Left ventricle myocardium superior (tissue), 1 donor: Measurements from ENCODE around the gene SSU72. TPM values are rescaled to one million over a fixed set of nuclear protein-coding genes. Genes with fewer than 3 reads are reported as not detected.

Experiments used
- ATAC-seq: fragments of 200-7000 bp; cut with Tn5 transposase; one replicate; pipeline ENCODE4 v1.9.1; 2020; ENCODE audit warnings: mild to moderate bottlenecking, moderate library complexity
- DNase-seq: peaks from one replicate; pipeline ENCODE4 v3.0.0-alpha.2; 2020
- intact Hi-C: fragments of 100-400 bp; cut with micrococcal nuclease; formaldehyde crosslinking; loops from one replicate; pipeline ENCODE4 v1.11.0; 2022
- total RNA-seq: library from RNA; stranded (reverse); fragmentation: NEBNext Ultra II Directional; extraction: Animal tissue kit (Norgen Biotek cat#: 25700); gene quantifications from one replicate; pipeline ENCODE4 v1.2.1, GENCODE V29; 2021
- donor health status: DM: no; HTN: yes; CAD: no; lungs with severe emphysema.

Gene SSU72
- total RNA-seq, 1 donor from 2014 or later, result 118 TPM

DNA sequence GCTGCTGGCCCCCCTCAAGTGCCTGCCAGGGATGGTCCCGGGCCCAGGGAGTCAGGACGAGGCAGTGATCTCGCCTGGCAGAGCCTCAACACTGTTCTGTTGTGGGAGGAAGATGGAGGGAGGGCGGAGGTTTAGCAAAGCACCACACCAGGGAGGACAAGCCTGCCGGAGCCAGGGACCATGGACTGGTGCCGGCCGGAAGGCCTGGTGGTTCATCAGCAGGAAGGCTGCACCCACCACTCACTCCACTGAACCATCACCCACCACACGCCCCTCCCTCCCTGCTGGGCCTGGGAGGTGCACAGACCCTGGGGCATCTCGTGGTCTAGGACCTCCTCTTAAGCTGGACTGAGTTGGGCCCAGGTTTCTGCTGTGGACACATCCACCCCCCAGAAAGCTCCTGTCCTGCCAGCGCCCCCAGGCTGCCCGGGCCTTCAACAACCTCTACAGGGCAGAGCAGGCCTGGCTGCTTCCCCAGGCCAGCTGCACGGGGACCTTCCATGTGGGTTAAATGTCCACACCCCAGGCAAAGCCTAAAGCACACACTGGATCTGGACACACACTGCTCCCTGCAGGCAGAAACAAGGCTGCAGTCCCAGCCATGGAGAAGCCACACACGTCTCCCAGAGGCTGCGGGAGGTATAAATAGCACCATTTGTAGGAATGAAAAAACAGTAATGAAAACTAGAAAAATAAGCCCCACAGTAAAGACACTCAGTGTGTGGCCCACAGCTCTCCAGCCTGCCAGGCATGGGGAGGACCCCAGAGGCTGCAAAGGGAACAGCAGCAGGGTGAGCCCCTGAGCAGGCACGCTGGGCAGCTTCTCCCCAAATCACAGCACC lies 23.9 kb downstream of the SSU72 start:
- intact Hi-C loops, result no loop called here
- no peak for DNase-seq

DNA sequence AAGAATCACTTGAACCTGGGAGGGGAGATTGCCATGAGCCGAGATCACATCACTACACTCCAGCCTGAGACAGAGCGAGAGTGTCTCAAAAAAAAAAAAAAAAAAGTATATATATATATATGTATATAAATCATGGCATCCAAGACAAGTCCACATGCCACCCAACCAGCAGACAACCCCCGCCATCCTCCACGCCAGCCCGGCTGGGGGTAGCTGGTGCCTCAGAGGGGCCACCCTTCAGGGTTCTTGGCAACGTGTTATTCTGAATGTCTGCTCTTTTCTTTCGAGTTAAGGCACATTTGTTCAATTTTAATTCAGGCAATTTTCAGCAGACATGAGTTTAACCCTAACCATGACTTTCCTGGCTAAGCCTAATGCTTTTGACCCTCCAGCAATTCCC lies 24.6 kb downstream of the SSU72 start:
- intact Hi-C loops, result no loop called here

More for the DNA sequence above, 23.9 kb downstream of the SSU72 start:
- ATAC-seq, result peak; percentile 50

DNA sequence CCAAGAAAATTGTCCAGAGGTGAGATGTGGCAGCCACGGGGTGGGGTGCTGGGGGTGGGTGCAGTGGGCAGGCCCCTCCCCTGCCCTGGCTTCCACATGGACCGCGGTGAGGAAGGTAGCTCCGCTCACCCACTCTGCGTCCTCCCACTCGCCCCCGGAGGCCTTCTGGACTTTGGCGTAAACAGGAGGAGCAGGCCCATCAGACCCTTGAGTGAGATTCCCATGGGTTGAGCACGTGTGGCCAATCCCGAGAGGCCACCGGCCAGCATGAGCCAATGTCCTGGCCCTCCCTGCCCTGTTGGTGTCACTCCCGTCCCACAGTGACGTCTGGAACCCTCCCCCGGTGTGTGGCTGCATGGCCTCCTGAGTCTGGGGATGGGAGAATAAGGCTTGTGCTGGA lies 26.1 kb downstream of the SSU72 start:
- ATAC-seq (no peak), DNase-seq (no peak)
- intact Hi-C loops, result no loop called here

More for the DNA sequence above, 24.6 kb downstream of the SSU72 start:
- ATAC-seq (no peak), DNase-seq (no peak)

DNA sequence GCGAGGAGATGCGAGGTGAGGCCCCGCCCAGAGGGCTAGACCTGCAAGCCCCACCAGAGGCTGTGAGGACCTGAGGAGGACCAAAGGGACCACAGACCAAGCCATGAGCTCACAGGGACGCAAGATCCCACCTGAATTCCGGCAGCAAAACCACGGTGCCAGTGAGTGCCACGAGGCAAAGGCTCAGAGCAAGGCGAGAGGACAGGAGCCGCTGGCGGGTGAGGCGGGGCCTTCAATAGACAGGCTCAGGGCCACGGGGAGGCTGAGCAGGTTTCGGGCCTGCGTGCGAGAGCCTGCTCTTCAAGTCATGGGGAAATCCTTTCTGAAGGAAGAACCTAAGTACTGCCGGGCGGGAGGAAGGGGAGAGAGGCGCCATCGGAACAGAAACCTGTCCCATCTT lies 27.2 kb downstream of the SSU72 start:
- intact Hi-C loops, result no loop called here
- ATAC-seq (no peak), DNase-seq (no peak)

DNA sequence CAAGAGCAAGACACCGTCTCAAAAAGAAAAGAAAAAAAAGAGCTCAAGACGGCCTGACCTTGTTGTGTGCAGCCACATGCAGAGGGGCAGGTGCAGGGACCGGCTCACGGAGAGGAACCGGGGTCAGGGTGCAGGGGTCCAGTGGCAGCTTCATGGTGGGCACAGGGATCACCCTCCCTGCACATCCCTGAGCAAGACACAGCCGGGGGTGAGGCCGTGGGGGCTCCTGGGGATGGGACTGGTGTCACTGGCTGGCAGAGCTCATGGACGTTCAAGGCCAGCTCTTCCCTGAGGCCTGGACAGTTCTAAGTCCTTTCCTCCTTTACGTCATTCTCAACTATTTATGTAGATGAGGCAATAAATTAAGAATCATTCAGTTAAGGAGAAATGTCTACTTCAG lies 27.7 kb downstream of the SSU72 start:
- intact Hi-C loops, result no loop called here
- ATAC-seq (no peak), DNase-seq (no peak)

DNA sequence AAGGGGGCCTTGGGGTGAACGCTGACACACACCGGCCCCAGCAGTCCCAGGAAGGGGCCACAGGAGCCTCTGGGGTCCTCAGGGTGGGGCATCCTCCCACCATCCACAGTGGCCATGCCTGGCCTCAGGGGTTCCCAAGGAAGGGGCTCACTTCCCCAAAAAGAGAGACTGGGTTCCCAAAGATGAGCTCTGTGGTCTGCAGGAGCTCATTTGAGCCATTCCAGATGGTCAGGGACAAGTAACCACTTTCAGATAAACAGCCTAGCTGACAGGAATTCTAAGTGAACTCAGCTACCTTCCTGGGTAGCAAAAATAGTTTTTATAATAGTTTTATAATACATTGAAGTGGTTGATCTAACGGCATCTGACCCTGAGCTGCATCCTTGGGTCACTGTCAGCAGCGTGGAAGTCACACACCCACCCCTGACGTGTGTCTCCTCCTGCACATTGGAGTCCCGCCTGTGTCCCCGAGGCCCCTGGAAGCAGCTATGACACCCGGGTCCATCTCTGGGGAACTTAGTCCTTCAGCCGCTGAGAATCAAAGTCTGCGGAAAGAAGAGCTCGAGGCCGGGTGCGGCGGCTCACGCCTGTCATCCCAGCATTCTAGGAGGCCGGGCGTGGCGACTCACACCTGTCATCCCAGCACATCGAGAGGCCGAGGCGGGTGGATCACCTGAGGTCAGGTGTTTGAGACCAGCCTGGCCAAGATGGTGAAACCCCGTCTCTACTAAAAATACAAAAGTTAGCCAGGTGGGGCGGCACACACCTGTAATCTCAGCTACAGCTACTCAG lies 28.5 kb downstream of the SSU72 start:
- ATAC-seq (no peak), DNase-seq (no peak)
- intact Hi-C loops, result no loop called here

DNA sequence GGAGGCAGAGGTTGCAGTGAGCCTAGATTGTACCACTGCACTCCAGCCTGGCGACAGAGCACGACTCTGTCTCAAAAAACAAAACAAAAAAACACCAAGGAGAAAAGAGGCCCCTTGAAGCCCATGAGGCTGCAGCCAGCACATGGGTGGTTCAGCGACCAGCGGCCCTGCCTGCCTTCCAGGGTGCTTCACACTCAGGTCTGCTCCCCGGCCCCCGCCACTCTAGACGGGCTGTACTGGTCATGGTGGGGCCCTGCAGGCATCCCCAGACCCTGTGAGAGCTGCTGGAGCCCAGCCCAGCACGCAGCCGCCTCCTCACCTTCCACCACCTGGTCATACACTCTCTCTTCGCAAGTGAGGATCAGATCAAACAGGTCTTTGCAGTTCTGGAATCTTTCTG lies 30.1 kb downstream of the SSU72 start:
- ATAC-seq, result no peak
- intact Hi-C loops, result no loop called here
- no peak for DNase-seq

DNA sequence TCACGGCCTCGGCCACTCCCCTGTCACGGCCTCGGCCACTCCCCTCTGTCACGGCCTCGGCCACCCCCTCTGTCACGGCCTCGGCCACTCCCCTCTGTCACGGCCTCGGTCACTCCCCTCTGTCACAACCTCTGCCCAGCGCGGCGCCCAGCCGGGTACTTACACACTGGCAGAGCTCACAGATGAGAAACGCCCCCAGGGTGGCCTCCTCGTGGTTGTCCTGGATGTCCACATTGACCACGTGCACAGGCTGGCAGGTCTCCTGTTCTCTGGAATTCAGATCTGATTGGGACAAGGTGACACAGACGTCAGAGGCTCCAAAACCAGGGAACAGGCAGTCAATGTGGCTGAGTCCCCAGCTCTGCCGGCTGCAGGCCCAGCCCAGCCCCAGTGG lies 31.0 kb downstream of the SSU72 start:
- intact Hi-C loops, result no loop called here
- ATAC-seq, result peak; percentile 75
- peak; percentile 93 for DNase-seq

DNA sequence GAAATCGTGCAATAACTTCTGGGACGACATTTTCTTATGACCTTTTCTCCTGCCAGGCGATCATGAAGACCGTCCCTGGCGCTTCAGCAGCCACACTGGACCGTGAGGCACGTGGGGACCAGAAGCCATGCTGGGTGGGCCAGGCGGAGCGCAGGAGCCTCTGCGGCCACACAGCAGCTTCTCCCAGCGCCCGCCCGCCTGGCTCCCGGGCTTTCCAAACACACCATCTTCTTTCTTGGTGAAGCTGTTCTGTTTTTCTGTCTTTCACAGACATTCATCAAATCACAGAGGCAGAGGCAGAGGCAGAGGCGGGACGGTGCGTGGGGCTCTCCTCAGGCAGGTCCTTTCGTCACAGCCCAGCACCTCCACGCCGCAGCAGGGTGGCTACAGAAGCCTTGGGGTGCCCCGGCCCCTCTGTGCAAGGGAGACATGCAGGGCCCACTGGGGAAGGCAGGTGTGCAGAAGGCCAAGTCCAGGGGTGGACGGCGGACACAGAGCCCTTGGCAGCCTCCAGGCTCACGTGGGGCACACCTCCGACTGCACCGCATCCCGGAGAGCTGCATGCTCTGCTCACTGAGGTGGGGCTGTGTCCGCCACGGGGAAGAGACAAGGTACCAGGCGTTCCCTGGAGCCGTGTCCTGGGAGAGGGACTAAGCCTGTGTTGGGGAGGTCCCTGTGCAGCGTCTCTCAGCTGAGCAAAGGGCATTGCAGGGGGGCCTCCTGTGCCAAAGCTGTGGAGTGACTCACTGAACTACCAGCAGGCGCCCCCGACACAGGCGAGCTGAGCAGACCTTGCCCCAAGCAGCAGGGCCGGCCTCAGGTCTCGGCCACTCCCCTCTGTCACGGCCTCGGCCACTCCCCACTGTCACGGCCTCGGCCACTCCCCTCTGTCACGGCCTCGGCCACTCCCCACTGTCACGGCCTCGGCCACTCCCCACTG lies 31.6 kb downstream of the SSU72 start:
- ATAC-seq (peak; percentile 8), DNase-seq (no peak)
- intact Hi-C loops, result no loop called here

DNA sequence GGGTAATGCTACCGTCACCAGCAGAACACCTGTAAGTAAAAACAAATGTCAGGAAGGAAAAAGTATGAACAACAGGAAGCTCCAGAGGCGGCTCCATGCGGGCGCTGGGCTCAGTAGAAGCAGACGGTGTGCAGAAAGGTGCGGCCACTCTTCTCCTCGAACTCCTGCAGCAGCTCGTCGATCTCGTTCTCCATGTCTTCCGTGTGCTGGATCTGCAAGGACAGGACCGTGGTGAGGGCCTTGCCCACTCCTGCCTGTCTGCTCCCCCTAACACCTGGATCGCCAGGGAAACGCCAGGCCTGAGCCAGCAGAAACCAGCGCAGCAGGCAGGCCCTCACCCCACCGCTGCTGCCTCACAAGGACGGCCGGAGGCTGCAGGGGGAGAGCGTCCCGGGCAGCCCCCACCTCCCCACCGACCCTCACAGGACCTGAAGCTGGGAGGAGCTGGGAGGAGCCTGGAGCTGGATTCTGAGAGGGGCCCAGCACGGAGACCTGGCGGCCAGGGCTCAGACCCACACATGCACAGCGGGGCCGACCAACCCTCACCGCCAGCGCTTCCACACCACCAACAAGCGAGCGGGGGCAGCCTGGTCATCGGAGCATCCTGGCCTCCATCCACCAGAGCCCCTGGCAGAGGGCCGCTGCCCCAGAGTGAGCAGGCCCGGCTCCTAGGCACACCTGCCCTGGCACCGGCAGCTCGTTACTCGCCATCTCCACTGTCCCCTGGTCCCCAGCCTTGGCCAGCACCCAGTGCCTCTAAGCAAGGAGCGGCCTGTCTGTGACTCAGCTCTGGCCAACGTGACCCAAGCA lies 32.5 kb downstream of the SSU72 start:
- intact Hi-C loops, result no loop called here
- ATAC-seq (no peak), DNase-seq (no peak)

DNA sequence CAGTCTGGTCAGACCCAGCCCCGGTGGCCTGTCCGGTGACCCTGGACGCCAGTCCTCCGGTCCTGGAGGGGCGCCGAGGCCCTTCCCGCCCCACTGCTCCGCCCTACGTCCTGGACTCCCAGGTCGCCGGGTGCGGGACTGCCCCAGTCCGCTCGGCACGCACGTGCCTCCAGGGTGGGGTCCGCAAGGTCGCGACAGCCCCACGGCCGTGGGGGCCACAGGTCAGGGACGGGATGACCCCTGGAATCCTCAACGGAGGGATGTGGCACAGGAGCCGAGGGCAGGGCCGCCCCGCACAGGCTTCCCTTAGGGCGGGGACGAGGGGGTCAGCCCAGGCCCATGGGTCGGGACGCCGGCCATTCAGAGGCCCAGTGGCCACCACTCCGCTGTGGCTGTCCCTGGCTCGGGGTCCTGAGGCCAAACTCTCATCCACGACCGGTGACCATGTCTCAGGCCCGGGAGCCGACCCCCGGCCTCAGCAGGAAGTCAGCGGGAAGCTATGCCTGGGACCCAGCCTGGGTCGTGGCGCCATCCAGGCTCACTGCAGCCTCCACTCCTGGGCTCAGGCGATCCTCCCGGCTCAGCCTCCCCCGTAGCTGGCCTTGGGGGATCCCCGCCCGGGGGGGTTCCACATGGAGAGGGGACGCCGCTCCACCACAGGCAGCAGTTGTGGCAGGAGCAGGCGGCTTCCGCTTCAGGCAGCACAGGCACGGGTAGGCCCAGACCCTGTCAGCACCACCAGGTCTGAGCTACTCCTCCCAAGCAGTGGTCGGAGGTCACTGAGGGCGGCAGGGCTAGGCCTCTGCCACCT lies 33.6 kb downstream of the SSU72 start:
- DNase-seq (no peak), ATAC-seq (peak; percentile 8)
- intact Hi-C loops, result no loop called here

DNA sequence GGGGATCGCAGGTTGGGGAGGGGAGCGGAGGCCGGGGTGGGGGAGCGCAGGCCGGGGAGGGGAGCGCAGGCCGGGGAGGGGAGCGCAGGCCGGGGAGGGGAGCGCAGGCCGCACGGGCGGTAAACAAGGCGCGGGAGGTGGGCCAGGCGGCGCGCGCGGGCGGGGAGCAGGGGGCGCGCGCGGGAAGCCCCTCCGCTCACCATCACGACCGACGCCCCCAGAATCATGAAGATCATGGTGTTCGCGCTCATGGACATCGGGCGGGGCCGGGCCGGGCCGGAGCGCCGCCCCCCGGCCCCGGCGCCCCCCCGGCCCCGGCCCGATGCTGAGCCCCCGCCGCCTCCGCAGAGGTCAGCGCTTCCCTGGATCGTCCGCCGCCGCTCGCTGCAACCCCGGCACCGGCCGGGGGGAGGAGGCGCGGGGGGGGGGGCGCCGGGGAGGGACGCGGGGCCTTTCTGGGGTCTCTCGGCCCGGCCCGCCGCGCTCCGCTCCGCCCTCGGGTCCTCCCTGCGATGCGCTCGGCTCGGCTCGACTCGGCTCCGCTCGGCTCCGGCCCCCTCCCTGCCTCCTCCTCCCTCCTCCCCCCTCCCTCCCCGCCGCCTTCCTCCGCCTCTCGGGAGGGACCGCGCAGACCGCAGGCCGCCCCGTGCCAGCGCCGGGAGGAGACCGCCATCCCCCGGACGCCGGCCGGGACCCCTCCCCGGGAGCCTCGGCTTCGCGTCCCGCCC lies 34.4 kb downstream of the SSU72 start, which contains the start of gene TMEM240:
TMEM240 (minus strand) TSS at position 535 of the 728 bp plus-strand sequence; CDS start at position 257, 278 bp downstream.
- peak; percentile 73 for ATAC-seq
- intact Hi-C loops, result no loop called here
- peak; percentile 89 for DNase-seq

DNA sequence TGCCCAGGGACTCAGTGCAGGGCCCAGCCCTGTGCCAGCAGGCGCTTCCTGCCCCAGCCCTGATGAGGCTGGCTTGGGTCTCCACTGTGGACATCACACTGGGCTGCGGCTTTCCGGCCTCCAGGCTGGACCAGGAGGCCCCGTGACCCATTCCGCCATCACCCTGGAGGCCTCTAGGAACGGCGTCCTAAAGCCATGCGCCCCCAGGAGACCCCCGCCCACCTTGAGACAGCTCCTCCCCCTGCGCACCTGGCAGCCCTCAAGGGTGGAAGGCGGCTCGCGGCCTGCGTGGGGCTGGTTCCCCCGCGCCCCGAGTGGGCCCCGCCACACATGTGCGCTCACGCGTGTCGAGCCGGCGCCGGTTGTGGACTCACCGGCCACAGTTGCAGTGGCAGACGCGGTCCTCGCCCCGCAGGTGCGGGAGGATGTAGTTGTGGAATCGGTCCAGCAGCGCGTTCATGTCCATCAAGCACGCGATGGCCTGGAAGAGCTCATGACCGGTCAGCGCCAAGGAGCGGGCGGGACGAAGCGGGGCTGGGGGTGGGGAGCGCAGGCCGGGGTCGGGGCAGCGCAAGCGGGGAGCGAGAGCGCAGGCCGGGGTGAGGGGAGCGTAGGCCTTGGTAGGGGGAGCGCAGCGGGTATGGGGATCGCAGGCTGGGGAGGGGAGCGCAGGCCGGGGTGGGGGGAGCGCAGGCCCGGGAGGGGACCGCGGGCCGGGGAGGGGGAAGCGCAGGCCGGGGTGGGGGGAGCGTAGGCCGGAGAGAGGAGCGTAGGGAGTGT lies 35.2 kb downstream of the SSU72 start:
- DNase-seq, result peak; percentile 55
- ATAC-seq, result peak; percentile 1
- intact Hi-C loops, result no loop called here

DNA sequence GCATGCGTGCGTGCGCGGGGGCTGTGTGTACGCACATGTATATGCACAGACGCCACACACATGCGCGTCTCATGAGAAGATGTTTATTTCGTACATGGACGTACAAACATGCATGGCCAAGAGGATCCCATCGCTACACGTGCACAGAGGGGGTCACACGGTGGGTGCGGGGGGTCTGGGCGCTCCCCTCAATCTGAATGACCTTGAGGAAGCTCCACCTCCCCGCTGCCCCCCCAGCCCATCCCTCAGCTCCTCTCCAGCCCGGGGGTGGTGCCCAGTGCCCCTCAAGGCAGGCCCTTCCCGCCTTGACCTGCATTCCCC lies 35.7 kb downstream of the SSU72 start:
- intact Hi-C loops, result no loop called here
- ATAC-seq, result no peak

DNA sequence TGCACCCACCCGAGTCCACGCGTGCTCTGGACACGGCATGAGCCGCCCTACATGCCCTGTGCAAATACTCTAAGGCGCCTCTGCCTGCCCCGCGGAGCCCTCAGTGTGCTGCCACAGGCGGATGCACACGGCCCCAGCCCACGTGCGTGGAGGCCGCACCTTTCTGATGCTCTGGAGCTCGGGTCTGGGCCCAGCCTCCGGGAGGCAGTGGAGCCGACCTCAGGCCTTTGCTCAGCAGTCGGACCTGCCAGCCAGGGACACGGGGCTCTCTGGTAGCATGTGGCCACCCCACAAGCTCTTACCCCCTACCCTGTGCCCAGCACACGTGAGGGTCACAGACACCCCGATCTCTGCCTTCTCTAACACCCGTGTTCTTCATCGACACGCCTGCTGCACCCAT lies 36.3 kb downstream of the SSU72 start:
- intact Hi-C loops, result no loop called here
- ATAC-seq (no peak), DNase-seq (no peak)

More for the DNA sequence above, 35.7 kb downstream of the SSU72 start:
- DNase-seq, result no peak

DNA sequence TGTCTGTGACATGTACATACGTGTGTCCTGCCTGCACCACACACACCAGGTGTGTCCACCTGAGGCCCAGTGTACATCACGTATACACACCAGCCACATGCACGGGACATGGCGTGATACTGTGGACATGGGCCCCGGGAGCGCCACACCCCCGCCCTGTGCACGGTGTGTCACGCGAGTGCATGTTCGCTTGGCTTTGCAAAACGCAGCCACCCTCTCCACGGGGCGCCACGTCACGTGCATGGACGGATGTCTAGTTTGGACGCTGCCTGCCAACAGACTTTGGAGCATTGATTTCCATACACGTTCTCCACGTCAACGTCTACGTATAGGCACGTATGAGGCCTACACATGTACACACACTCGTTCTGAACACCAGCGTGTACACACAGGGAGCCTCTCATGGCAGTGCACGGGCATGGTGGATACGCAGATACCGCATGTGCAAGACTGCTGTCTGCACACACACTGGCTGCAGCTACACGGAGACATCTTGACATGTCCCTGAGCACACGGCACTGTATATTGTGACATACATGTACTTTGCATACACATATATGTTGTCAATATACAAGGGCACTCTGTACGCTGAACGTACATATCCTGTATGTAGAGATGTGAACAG lies 36.9 kb downstream of the SSU72 start:
- intact Hi-C loops, result no loop called here
- ATAC-seq (no peak), DNase-seq (no peak)
